CD4-positive, alpha-beta T cell treated with Interleukin-15 for 1 hour (primary cell): ENCODE data around the gene UBXN6.

ENCODE experiments used
- DNase-seq: peaks from one replicate; pipeline ENCODE4 v3.0.0-alpha.2; 2020

Gene UBXN6

DNA sequence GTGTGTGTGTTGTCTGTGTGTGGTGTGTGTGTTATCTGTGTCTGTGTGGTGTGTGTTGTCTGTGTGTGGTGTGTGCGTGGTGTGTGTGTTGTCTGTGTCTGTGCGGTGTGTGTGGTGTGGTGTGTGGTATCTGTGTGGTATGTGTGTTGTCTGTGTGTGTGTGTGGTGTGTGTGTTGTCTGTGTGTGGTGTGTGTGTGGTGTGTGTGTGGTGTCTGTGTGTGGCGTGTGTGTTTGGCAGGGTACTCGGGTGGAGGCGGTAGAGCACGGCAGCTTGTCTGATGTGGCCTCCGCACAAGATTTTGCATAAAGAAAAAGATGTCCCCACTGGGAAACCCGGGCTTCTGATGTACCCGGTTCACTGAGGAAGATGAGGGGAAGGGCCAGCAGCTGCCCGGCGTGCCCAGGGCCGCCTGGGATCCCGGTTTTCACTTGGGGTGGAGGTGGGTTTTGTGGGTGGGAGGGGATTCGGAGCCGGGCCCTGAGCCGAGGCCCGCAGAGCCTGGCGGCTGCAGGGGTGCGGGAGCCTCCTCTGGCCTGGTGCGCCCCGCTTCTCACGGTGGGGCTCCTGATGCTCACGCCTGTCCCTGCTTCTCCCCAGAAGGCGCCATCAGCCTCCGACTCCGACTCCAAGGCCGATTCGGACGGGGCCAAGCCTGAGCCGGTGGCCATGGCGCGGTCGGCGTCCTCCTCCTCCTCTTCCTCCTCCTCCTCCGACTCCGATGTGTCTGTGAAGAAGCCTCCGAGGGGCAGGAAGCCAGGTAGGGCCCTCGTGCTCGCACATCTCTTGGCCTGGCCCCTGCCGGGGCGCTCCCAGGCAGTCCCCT lies 35.7 kb upstream of the UBXN6 start:
- no peak for DNase-seq

DNA sequence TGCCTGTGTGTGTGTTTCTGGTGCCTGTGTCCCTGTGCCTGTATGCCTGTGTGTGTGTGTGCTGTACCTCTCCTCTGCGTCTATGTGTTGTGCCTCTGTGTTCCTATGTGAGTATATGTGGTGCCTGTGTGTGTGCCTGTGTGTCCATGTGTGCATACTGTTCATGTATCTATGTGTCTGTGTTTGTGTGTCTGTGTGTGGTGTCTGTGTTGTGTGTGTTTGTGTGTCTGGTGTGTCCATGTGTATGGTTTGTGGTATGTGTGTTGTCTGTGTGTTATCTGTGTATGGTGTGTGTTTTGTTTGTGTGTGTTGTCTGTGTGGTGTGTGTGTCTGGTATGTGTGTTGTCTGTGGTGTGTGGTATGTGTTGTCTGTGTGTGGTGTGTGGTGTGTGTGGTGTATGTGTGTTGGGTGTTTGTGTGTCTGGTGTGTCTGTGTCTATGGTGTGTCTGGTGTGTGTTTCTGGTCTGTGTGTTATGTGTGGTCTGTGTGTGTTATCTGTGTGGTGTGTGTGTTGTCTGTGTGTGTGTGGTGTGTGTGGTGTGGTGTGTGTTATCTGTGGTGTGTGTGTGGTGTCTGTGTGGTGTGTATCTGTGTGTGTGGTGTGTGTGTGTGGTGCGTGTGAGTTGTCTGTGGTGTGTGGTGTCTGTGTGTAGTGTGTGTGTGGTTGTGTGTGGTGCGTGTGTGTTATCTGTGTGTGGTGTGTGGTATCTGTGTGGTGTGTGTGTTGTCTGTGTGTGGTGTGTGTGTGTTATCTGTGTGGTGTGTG lies 34.9 kb upstream of the UBXN6 start:
- no peak for DNase-seq

DNA sequence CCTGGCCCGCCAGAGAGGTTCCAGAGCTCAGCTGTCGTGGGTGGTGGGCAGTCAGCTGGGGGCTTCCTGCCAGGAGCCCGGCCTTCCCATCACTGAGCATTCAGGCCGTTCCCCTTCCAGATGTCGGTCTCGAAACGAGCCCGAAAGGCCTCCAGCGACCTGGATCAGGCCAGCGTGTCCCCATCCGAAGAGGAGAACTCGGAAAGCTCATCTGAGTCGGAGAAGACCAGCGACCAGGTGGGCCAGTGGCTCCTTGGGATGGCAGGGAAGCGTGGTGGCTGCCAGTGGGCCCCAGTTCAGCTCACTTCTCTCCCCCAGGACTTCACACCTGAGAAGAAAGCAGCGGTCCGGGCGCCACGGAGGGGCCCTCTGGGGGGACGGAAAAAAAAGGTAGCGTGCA lies 33.9 kb upstream of the UBXN6 start:
- DNase-seq: no peak

GRCh38 chr19:4488496-4488895 lies 30.9 kb upstream of the UBXN6 start:
- no peak for DNase-seq

DNA sequence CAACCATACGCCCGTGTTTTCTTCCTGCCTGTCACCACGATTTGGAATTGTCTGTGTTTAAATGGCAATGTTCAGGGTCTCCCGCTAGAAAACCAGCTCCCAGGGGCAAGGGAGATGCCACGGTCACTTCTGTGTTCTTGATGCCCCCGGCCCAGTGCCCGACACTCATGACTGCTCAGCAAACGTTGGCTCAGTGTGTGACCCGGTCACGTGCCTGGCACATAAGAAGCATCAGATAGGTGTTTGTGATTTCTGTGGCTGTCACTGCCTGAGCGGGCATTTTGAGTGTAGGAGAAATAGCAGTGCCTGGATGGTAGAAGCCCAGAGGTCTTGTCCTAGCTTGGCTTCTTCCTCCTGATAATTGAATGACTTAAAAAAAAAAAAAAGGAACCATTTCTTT lies 30.0 kb upstream of the UBXN6 start:
- DNase-seq: no peak

- DNase-seq: no peak
These were observed 25.8 kb upstream of the UBXN6 start for GRCh38 chr19:4483385-4483784.

GRCh38 chr19:4482721-4483364 lies 25.2 kb upstream of the UBXN6 start:
- DNase-seq: no peak

- DNase-seq: no peak
These were observed 19.6 kb upstream of the UBXN6 start for GRCh38 chr19:4477034-4477801.

DNA sequence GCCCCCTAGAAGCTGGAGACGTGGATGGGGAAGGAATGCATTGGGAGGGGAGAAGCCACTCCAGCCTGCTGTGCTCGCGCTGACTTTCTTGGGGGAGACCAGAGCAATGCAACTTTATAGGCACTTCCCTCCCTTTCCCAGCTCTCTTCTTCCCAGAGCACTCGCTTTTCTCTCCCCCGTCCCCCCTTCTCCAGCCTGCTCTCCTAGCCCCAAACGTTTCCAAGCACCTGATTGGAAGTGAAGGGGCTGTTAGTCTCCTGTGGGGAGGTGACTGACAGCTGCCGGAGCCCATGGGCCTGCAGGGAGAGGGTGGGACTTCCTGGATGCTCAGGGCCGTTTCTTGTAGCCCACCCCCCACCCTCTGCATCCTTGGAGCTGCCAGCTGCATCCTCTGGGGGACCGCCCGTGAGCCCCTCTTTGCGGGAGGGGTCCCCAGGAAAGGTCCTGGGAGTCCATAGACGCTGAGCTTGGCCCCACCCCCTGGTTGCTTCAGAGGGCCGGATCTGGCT lies 17.0 kb upstream of the UBXN6 start:
- no peak for DNase-seq

GRCh38 chr19:4473763-4474513 lies 16.3 kb upstream of the UBXN6 start:
- no peak for DNase-seq

DNA sequence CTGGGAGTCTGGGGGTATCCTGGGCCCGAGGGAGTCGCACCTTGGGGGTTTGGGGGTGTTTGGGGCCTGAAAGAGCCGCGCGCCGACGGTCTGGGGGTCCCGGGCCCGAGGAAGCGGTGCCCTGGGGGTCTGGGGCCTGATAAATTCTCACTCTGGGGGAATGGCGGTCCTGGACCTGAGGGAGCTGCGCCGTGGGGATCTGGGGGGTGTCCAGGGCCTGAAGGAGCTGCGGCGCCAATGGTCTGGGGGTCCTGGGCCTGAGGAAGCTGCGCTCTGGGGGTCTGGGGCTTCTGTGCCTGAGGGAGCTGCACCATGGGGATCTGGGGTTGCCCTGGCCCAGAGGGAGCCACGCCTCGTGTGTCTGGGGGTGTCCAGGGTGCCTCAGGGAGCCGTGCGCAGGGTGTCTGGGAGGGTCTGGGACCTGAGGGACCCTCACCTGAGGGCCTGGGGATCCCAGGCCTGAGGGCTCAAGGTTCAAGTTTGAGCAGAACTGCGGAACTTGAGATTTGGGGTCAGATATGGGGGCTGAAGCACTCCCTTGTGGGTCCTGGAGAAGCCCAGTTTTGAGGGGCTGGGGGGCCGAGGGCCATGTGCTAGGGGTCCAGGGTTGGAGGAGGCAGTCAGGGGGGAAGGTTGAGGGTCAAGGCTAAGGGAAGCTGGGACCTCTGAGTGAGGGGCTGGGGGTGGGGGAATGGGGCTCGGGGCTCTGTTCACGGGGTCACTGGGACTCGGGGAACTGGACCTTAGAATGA lies 15.6 kb upstream of the UBXN6 start:
- DNase-seq: no peak

GRCh38 chr19:4472174-4472974 lies 14.8 kb upstream of the UBXN6 start, which contains the start of gene HDGFL2:
Gene HDGFL2 (plus strand): TSS chr19:4472297. CDS start chr19:4472351, 54 bp downstream.
- DNase-seq: no peak

DNA sequence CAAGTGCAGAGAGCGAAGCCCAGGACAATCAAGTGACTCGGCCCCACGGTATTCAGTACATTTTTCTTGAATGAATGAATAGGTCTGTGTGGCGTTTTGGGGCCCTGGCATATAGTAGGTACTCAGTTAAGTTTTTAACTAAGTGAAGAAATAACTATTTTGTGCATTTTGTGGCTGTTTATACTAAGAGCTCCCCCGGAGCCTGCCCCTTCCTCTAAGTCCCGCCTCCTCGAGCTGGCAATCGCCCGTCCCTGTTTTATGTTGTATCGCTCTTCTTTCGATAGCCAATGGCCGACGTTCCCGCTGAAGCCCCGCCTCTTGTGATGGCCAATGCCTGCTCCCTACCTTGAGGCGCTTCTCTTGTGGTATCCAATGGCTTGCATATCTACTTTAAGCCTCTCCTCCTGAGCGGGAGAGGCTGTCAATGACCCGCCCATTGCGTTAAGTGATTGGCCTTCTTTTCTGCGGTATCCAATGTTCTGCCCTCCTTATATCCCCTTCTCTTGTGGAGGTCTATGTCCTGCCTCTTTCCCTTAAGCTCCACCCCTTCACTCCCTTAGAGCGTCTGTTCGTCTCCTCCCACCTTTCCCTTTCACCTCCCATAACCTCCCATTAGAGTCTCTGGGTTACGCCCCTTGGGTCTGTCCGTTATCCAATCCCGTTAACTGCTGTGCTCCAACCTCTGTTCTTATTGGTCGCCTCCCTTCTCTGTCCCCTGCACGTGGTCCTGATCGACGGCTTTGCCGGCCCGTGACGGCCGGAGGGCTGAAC lies 14.0 kb upstream of the UBXN6 start:
- DNase-seq: peak; percentile 100

GRCh38 chr19:4467835-4468234 lies 10.2 kb upstream of the UBXN6 start:
- no peak for DNase-seq

GRCh38 chr19:4464815-4465581 lies 7.4 kb upstream of the UBXN6 start:
- no peak for DNase-seq

GRCh38 chr19:4456843-4457653 lies 546 bp downstream of the UBXN6 start:
- DNase-seq: peak; percentile 44

DNA sequence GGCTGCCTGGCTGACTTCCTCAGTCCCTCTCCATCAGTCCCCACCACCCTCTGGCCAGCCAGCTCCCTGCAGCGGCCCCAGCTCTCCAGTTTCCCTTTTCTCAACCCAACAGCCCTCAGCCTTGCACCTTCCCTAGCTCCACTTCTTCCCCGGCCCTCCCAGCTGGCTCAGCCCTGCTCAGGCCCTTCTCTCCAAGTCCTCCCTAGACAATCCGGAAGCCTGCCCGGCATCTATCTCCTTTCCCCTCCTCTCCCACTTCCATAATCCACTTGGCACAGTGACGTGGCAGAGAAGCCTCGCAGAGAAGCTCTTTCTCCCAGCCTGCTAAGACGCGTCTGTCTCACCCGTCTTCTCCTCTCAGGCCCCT lies 1.1 kb downstream of the UBXN6 start:
- peak; percentile 28 for DNase-seq
